NCI-H2196 (cell line): ENCODE data around the gene ASAH2.

Experiments used
- DNase-seq: peaks from one replicate; lab custom pipeline; 2025; ENCODE audit not compliant: unreplicated experiment; lab: John Stamatoyannopoulos, UW

The ASAH2 gene

GRCh38 chr10:50210876-50211275 lies 40.4 kb downstream of the ASAH2 start:
- no peak for DNase-seq
